HEK293 (cell line): ENCODE data around the gene WDR47.

ENCODE experiments used
- AEBP2 ChIP-seq: fragments of 450-650 bp; formaldehyde crosslinking; IDR thresholded peaks from 2 replicates; pipeline ENCODE4 v1.5.1; 2016; ENCODE audit warnings: missing biosample characterization, missing genetic modification characterization, borderline replicate concordance
- PRDM10 ChIP-seq: fragments of 450-650 bp; formaldehyde crosslinking; IDR thresholded peaks from 2 replicates; pipeline ENCODE4 v1.5.1; 2016; ENCODE audit warnings: missing biosample characterization, missing genetic modification characterization
- ZBTB10 ChIP-seq: fragments of 450-650 bp; formaldehyde crosslinking; IDR thresholded peaks from 2 replicates; pipeline ENCODE4 v1.5.1; 2016; ENCODE audit warnings: missing biosample characterization, missing genetic modification characterization
- ZBTB21 ChIP-seq: fragments of 450-650 bp; formaldehyde crosslinking; IDR thresholded peaks from 2 replicates; pipeline ENCODE4 v1.5.1; 2017; ENCODE audit warnings: missing biosample characterization, missing genetic modification characterization
- ZBTB48 ChIP-seq: fragments of 450-650 bp; formaldehyde crosslinking; IDR thresholded peaks from 2 replicates; pipeline ENCODE4 v1.5.1; 2016; ENCODE audit warnings: missing biosample characterization, missing genetic modification characterization
- ZBTB49 ChIP-seq: fragments of 450-650 bp; formaldehyde crosslinking; IDR thresholded peaks from 2 replicates; pipeline ENCODE4 v1.5.1; 2016; ENCODE audit warnings: missing biosample characterization, missing genetic modification characterization, low read depth
- ZBTB6 ChIP-seq: fragments of 450-650 bp; formaldehyde crosslinking; IDR thresholded peaks from 2 replicates; pipeline ENCODE4 v1.5.1; 2017; ENCODE audit warnings: missing biosample characterization, missing genetic modification characterization
- ZFP41 ChIP-seq: fragments of 450-650 bp; formaldehyde crosslinking; IDR thresholded peaks from 2 replicates; pipeline ENCODE4 v1.5.1; 2016; ENCODE audit warnings: missing biosample characterization, missing genetic modification characterization, borderline replicate concordance
- ZNF16 ChIP-seq: fragments of 450-650 bp; formaldehyde crosslinking; IDR thresholded peaks from 2 replicates; pipeline ENCODE4 v1.5.1; 2016; ENCODE audit warnings: low read depth, missing biosample characterization, missing genetic modification characterization
- ZNF280D ChIP-seq: fragments of 450-650 bp; formaldehyde crosslinking; IDR thresholded peaks from 2 replicates; pipeline ENCODE4 v1.5.1; 2016; ENCODE audit warnings: missing biosample characterization, missing genetic modification characterization
- ZNF449 ChIP-seq: fragments of 450-650 bp; formaldehyde crosslinking; IDR thresholded peaks from 2 replicates; pipeline ENCODE4 v1.5.1; 2017; ENCODE audit warnings: missing biosample characterization, mild to moderate bottlenecking, missing genetic modification characterization, moderate library complexity
- ZSCAN23 ChIP-seq: fragments of 450-650 bp; formaldehyde crosslinking; IDR thresholded peaks from 2 replicates; pipeline ENCODE4 v1.5.1; 2016; ENCODE audit warnings: missing biosample characterization, missing genetic modification characterization
- TF ChIP-seq, protein P1 (sequence below): fragments of 450-650 bp; formaldehyde crosslinking; IDR thresholded peaks from 2 replicates; pipeline ENCODE4 v1.5.1; 2016; ENCODE audit warnings: missing biosample characterization, missing genetic modification characterization, borderline replicate concordance

Gene WDR47

DNA sequence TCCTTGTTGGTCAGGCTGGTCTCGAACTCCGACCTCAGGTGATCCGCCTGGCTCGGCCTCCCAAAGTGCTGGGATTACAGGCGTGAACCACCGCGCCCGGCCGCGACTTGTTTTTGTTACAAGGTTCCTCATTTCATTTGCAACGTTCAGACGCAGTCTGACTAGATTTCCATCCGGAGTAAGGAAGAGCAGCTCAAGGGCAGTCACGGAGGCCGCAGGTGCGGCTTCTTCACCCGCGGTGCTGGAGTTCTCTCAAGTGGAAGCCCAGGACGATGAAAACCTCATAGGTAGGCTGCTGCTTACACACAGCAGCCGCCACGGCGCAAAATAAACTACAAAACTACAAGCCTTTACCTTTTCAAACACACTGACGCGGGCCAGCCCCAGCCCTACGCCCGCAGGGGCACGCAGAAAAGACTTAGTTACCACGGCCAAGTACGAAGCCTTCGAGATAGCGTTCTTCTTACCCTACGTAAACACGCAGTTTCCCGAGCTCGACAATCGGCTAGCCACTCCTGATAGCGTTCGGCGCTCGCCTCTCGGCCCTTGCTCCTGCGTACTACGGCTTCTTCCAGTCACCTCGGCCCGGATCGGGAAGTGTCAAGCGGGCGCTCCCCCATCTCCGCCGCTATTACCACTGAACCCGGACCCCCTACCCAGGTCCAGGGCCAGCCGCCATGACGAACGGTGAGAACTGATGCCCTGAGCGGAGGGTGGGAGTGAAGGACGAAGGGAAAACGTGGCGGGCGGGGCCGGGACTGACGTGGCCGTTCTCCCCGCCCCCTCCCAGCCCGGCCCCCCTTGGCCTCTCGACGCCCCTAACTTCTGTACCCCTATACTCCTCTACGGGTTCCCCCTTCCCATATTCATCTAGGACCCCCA is 48.5 kb upstream of the WDR47 start, which contains the start of gene TMEM167B (continued):
- no peak for TF ChIP-seq ZFP41 (tag by site-specific recombination)
- TF ChIP-seq, protein P1, sequence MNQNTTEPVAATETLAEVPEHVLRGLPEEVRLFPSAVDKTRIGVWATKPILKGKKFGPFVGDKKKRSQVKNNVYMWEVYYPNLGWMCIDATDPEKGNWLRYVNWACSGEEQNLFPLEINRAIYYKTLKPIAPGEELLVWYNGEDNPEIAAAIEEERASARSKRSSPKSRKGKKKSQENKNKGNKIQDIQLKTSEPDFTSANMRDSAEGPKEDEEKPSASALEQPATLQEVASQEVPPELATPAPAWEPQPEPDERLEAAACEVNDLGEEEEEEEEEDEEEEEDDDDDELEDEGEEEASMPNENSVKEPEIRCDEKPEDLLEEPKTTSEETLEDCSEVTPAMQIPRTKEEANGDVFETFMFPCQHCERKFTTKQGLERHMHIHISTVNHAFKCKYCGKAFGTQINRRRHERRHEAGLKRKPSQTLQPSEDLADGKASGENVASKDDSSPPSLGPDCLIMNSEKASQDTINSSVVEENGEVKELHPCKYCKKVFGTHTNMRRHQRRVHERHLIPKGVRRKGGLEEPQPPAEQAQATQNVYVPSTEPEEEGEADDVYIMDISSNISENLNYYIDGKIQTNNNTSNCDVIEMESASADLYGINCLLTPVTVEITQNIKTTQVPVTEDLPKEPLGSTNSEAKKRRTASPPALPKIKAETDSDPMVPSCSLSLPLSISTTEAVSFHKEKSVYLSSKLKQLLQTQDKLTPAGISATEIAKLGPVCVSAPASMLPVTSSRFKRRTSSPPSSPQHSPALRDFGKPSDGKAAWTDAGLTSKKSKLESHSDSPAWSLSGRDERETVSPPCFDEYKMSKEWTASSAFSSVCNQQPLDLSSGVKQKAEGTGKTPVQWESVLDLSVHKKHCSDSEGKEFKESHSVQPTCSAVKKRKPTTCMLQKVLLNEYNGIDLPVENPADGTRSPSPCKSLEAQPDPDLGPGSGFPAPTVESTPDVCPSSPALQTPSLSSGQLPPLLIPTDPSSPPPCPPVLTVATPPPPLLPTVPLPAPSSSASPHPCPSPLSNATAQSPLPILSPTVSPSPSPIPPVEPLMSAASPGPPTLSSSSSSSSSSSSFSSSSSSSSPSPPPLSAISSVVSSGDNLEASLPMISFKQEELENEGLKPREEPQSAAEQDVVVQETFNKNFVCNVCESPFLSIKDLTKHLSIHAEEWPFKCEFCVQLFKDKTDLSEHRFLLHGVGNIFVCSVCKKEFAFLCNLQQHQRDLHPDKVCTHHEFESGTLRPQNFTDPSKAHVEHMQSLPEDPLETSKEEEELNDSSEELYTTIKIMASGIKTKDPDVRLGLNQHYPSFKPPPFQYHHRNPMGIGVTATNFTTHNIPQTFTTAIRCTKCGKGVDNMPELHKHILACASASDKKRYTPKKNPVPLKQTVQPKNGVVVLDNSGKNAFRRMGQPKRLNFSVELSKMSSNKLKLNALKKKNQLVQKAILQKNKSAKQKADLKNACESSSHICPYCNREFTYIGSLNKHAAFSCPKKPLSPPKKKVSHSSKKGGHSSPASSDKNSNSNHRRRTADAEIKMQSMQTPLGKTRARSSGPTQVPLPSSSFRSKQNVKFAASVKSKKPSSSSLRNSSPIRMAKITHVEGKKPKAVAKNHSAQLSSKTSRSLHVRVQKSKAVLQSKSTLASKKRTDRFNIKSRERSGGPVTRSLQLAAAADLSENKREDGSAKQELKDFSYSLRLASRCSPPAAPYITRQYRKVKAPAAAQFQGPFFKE (tag by site-specific recombination), result no peak
- peak; percentile 70 for TF ChIP-seq ZBTB6 (tag by site-specific recombination)
- peak; percentile 82 for TF ChIP-seq PRDM10 (tag by site-specific recombination)
- TF ChIP-seq ZNF280D (tag by site-specific recombination), result 0 out of 2 replicates have a peak, but pooled peaks have one; percentile 33
- no peak for TF ChIP-seq AEBP2
- no peak for TF ChIP-seq ZBTB49 (tag by site-specific recombination)
- TF ChIP-seq ZBTB48 (tag by site-specific recombination), result peak; percentile 71
- TF ChIP-seq ZBTB10 (tag by site-specific recombination), result peak; percentile 99
- TF ChIP-seq ZSCAN23 (tag by site-specific recombination), result 0 out of 2 replicates have a peak, but pooled peaks have one; percentile 58
- TF ChIP-seq ZBTB21 (tag by site-specific recombination), result peak; percentile 75; the same call in 1 of the 2 replicates
- TF ChIP-seq ZNF449 (tag by site-specific recombination), result peak; percentile 13; the same call in 1 of the 2 replicates
- no peak for TF ChIP-seq ZNF16 (tag by site-specific recombination)
